ENCODE data around the gene RBM23. TPM values are rescaled to one million over a fixed set of nuclear protein-coding genes. Genes with fewer than 3 reads are reported as not detected.
A peak's percentile ranks its signal among the peaks of the same experiment; 100 is the strongest.

The RBM23 gene
- total RNA-seq, 1 donor from 2014 or later, result 77.3 TPM

DNA sequence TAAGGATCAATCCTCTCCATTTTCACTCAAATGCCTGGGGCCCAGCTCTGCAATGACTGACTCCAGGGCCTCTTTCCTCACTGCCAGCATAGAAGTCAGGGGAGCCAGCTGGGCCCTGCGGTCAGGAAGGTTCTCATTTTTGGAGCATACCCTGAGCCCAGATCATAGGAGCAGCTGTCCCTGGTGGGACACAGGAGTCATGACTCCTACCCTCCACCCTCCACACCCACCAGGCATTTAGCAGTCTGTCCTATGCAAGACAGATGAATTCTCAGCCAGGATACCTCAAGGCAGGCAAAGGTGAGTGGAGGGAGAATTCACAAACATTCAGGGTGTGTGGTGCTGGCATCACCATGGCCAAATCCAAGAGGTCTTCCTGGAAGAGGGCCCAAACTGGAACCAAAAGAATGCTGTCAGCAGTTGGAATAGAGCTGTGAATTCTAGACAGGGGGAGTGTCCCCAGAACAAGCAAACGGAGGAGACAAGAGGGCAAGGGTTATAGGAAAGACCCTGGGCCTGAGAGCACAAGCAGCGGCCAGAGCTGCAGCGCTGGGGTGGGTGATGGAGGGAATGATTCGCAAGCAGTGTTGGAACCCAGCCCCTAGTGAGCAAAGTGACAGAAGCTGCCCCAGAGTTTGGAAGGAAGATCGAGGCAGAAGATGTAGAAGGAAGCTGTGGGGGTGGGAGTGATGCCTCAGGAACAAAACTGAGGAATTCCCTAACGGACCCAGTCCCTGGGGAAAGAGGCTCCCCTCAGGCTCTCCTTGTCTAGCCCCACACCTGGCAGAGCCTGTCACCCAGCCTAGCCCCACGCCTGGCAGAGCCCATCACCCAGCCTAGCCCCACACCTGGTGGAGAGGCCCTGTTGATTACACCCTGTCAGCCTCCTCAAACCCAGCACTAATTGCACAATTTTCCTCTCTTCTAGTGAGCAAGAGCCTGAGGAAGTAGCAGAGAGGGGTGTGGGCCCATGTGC is 40.4 kb downstream of the RBM23 start:
- peaks cover 42% of the 10 kb centered on the region for H3K36me3 Mint-ChIP-seq (ENCODE audit: low read depth)
- peaks cover 7% of the 10 kb centered on the region for H3K27me3 Mint-ChIP-seq (ENCODE audit: low read depth)
- H3K4me3 Mint-ChIP-seq (ENCODE audit: low read depth), result no peak overlapping the region
- DNase-seq (ENCODE audit: low spot score), result no peak
- no peak overlapping the region for H3K27ac Mint-ChIP-seq
- H3K4me1 Mint-ChIP-seq (ENCODE audit: low read depth), result no peaks in the 10 kb centered on the region
- H3K9me3 Mint-ChIP-seq, result no peaks in the 10 kb centered on the region
- intact Hi-C loops (cut with micrococcal nuclease), result no loop called here

DNA sequence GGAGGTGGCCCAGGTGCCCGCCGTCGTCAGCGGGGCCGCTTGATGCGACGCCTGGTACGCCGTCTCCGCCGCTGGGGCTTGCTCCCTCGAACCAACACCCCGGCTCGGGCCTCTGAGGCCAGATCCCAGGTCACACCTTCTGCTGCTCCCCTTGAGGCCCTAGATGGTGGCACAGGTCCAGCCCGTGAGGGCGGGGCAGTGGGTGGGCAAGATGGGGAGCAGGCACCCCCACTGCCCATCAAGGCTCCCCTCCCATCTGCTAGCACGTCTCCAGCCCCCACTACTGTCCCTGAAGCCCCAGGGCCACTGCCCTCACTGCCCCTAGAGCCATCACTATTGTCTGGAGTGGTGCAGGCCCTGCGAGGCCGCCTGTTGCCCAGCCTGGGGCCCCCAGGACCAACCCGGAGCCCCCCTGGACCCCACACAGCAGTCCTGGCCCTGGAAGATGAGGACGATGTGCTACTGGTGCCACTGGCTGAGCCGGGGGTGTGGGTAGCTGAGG is 41.9 kb downstream of the RBM23 start:
- peaks cover 47% of the 10 kb centered on the region for H3K36me3 Mint-ChIP-seq (ENCODE audit: low read depth)

DNA sequence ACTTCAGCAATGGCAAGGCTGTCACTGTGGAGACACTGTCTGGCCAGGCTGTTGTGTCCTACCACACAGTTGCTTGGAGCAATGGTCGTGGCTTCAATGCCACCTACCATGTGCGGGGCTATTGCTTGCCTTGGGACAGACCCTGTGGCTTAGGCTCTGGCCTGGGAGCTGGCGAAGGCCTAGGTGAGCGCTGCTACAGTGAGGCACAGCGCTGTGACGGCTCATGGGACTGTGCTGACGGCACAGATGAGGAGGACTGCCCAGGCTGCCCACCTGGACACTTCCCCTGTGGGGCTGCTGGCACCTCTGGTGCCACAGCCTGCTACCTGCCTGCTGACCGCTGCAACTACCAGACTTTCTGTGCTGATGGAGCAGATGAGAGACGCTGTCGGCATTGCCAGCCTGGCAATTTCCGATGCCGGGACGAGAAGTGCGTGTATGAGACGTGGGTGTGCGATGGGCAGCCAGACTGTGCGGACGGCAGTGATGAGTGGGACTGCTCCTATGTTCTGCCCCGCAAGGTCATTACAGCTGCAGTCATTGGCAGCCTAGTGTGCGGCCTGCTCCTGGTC is 43.1 kb downstream of the RBM23 start:
- no peak overlapping the region for H3K4me3 Mint-ChIP-seq (ENCODE audit: low read depth)
- H3K27ac Mint-ChIP-seq, result no peak overlapping the region
- intact Hi-C loops (cut with micrococcal nuclease), result no loop called here
- H3K36me3 Mint-ChIP-seq (ENCODE audit: low read depth), result peaks cover 47% of the 10 kb centered on the region
- no peak for DNase-seq (ENCODE audit: low spot score)
- H3K4me1 Mint-ChIP-seq (ENCODE audit: low read depth), result peaks cover 13% of the 10 kb centered on the region
- H3K27me3 Mint-ChIP-seq (ENCODE audit: low read depth), result no peaks in the 10 kb centered on the region
- H3K9me3 Mint-ChIP-seq, result no peaks in the 10 kb centered on the region

More for the DNA sequence above, 41.9 kb downstream of the RBM23 start:
- Mint-ChIP-seq H3K4me3 (ENCODE audit: low read depth) (no peak overlapping the region), H3K27me3 (ENCODE audit: low read depth) (peaks cover 4% of the 10 kb centered on the region), H3K4me1 (ENCODE audit: low read depth) (peaks cover 8% of the 10 kb centered on the region), H3K9me3 (no peaks in the 10 kb centered on the region), H3K27ac (no peak overlapping the region)
- intact Hi-C loops (cut with micrococcal nuclease), result no loop called here
- DNase-seq (ENCODE audit: low spot score), result no peak

DNA sequence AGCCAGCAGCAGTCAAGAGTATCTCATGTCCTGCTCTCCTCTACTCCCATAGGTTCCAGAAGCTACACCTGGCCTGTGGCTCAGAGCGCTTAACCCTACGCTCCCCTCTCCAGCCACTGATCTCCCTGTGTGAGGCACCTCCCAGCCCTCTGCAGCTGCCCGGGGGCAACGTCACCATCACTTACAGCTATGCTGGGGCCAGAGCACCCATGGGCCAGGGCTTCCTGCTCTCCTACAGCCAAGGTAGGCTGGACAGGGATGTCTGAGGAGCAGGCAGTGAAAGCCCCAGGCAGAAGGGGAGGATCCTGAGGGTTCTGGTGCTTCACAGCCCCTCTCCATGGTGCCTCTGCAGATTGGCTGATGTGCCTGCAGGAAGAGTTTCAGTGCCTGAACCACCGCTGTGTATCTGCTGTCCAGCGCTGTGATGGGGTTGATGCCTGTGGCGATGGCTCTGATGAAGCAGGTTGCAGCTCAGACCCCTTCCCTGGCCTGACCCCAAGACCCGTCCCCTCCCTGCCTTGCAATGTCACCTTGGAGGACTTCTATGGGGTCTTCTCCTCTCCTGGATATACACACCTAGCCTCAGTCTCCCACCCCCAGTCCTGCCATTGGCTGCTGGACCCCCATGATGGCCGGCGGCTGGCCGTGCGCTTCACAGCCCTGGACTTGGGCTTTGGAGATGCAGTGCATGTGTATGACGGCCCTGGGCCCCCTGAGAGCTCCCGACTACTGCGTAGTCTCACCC is 43.8 kb downstream of the RBM23 start:
- Mint-ChIP-seq H3K4me3 (ENCODE audit: low read depth) (no peak overlapping the region), H3K36me3 (ENCODE audit: low read depth) (peaks cover 47% of the 10 kb centered on the region), H3K4me1 (ENCODE audit: low read depth) (peaks cover 18% of the 10 kb centered on the region), H3K27me3 (ENCODE audit: low read depth) (no peaks in the 10 kb centered on the region), H3K27ac (no peak overlapping the region), H3K9me3 (no peaks in the 10 kb centered on the region)
- DNase-seq (ENCODE audit: low spot score), result no peak
- intact Hi-C loops (cut with micrococcal nuclease), result no loop called here

DNA sequence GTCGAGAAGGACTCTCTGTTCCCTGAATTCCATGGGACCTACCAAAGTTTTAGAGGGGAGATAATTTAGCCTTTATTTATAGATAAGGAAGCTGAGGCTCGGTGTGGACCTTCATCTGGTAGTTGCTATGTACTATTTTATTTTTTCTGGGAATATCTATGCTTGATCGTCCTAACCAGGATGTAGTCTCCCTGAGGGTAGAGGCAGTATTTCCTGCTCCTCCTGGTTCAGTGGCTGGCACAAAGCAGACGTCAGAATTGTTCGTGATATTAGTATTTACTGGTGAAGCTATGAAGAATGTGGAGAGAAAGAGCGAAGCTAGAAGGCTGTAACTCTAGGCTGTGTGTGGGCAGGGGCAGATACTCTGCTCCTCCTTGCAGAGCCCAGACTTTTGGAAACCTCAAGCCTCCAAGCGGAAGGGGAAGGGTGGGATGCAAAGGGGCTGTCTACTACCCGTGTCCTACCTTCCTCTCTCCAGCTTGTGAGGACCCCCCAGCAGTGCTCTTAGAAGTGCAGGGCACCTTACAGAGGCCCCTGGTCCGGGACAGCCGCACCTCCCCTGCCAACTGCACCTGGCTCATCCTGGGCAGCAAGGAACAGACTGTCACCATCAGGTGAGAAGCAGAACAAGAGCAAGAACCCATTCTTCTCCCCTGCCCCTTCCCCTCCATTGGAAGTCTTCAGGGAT is 46.0 kb downstream of the RBM23 start:
- H3K27ac Mint-ChIP-seq, result peak overlapping the region; percentile 80
- no peaks in the 10 kb centered on the region for H3K27me3 Mint-ChIP-seq (ENCODE audit: low read depth)
- intact Hi-C loops (cut with micrococcal nuclease), result loop anchor here (1.0 to 5.0 kb wide), 2 partner anchors 27 to 51 kb away; no protein-coding TSS in a partner anchor
- peaks cover 19% of the 10 kb centered on the region for H3K4me1 Mint-ChIP-seq (ENCODE audit: low read depth)
- H3K4me3 Mint-ChIP-seq (ENCODE audit: low read depth), result peak overlapping the region; percentile 78
- no peak for DNase-seq (ENCODE audit: low spot score)
- peaks cover 35% of the 10 kb centered on the region for H3K36me3 Mint-ChIP-seq (ENCODE audit: low read depth)
- no peaks in the 10 kb centered on the region for H3K9me3 Mint-ChIP-seq

DNA sequence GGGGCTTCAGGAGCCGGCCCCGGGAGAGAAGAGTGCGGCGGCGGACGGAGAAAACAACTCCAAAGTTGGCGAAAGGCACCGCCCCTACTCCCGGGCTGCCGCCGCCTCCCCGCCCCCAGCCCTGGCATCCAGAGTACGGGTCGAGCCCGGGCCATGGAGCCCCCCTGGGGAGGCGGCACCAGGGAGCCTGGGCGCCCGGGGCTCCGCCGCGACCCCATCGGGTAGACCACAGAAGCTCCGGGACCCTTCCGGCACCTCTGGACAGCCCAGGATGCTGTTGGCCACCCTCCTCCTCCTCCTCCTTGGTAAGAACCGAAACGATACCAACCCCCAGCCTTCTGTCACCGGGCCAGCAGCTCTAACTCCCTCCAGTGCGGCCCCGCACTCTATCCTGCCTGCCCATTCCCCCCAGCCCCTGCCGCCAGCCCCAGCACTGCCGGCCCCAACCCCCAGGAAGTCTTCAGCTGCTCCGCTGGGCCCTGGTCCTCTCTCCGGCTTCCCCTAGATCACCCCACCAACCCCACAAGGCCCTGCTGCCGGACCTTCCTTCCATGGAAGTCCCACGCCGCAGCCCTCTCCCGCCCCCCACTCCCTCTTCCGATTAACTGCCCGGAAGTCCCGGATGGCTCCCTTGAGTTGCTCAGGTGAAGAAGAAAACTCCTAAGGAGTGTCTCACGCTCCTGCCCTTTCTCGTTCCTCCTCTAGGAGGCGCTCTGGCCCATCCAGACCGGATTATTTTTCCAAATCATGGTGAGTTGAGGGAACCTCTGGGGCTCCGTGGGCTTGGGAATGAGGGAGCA is 46.7 kb downstream of the RBM23 start:
- Mint-ChIP-seq H3K4me1 (ENCODE audit: low read depth) (peaks cover 19% of the 10 kb centered on the region), H3K9me3 (no peaks in the 10 kb centered on the region), H3K27me3 (ENCODE audit: low read depth) (no peaks in the 10 kb centered on the region), H3K36me3 (ENCODE audit: low read depth) (peaks cover 28% of the 10 kb centered on the region), H3K27ac (peak overlapping the region; percentile 80), H3K4me3 (ENCODE audit: low read depth) (peak overlapping the region; percentile 89)
- peak; percentile 64 for DNase-seq (ENCODE audit: low spot score)
- intact Hi-C loops (cut with micrococcal nuclease), result loop anchor here (1.0 to 5.0 kb wide), 2 partner anchors 28 to 50 kb away; no protein-coding TSS in a partner anchor

DNA sequence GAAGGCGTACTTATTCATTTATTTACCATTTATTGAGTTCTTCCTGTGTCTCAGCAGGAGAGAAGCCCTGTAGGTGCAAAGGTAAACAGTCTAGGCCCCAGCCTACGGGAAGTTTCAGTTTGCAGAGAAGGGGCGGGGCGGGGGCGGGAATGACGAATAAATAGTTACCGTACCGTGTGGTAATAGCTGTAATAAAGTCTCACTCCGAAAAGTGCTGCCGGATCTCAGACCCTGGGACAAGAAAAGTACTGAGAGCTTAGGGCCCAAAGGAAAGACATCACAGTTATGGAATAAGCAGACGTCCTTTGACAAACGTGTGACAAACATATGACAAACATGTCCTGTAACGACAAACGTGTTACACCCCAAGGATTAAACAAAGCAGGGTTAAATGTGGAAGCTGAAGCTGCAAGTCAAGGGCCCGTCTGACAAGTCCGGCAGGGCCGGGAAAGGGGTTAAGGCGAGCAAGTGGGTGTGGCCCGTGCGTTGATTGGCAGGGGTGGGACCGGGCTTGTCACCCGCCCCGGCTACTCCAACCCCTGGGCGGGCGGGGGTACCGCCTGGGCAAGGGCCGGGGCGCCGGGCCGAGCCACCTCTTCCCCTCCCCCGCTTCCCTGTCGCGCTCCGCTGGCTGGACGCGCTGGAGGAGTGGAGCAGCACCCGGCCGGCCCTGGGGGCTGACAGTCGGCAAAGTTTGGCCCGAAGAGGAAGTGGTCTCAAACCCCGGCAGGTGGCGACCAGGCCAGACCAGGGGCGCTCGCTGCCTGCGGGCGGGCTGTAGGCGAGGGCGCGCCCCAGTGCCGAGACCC is 47.5 kb downstream of the RBM23 start, which contains the start of gene LRP10:
Gene LRP10, plus strand, starts transcription at position 517 of the 809 bp plus-strand sequence. CDS start 564 bp downstream, outside the sequence.
- peaks cover 19% of the 10 kb centered on the region for H3K4me1 Mint-ChIP-seq (ENCODE audit: low read depth)
- H3K27me3 Mint-ChIP-seq (ENCODE audit: low read depth), result no peaks in the 10 kb centered on the region
- peaks cover 27% of the 10 kb centered on the region for H3K36me3 Mint-ChIP-seq (ENCODE audit: low read depth)
- intact Hi-C loops (cut with micrococcal nuclease), result loop anchor here (1.0 to 5.0 kb wide), 7 partner anchors 16 to 315 kb away; partner anchors contain the start of genes DAD1 and RBM23
- peak; percentile 79 for DNase-seq (ENCODE audit: low spot score)
- H3K9me3 Mint-ChIP-seq, result no peaks in the 10 kb centered on the region
- peak within 1 kb of the TSS; percentile 89 for H3K4me3 Mint-ChIP-seq (ENCODE audit: low read depth)
- H3K27ac Mint-ChIP-seq, result peak within 1 kb of the TSS; percentile 97

DNA sequence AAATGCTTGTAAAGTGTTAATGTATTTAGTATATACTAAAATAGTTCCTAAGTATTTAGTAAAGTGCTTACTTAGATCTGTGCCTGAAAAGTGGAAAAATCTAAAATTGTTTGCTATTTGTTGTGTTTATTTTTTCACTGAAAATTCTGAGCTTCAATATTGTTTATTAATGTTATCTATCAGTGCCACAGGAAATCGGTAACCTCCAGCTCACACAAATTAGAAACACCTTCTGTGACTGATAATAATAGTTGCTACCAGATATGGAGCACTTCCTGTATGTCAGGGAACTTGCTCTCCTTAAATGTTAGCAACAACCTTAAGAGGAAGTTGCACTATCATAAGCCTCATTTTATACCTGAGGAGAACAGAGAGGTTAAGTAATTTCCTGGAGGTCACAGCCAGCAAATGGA is 48.1 kb downstream of the RBM23 start:
- peaks cover 19% of the 10 kb centered on the region for H3K4me1 Mint-ChIP-seq (ENCODE audit: low read depth)
- DNase-seq (ENCODE audit: low spot score), result no peak
- peaks cover 22% of the 10 kb centered on the region for H3K36me3 Mint-ChIP-seq (ENCODE audit: low read depth)
- no peaks in the 10 kb centered on the region for H3K9me3 Mint-ChIP-seq
- intact Hi-C loops (cut with micrococcal nuclease), result loop anchor here (1.0 to 5.0 kb wide), 6 partner anchors 16 to 314 kb away; partner anchors contain the start of genes DAD1 and RBM23
- H3K27me3 Mint-ChIP-seq (ENCODE audit: low read depth), result peaks cover 1% of the 10 kb centered on the region
- peak overlapping the region; percentile 89 for H3K4me3 Mint-ChIP-seq (ENCODE audit: low read depth)
- peak overlapping the region; percentile 97 for H3K27ac Mint-ChIP-seq

DNA sequence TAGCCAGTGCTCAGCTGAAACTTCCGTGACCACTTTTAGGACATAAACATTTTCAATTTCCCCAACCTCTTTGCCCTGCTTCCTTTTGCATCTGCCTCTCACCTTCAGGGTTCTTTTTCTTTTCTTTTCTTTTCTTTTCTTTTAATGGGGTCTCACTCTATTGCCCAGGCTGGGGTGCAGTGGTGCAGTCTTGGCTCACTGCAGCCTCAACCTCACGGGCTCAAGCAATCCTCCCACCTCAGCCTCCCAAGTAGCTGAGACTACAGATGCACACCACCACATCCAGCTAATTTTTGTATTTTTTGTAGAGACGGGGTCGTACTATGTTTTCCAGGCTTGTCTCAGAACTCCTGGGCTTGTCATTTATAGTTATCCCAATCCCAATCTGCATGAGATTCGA is 52.1 kb downstream of the RBM23 start:
- Mint-ChIP-seq H3K4me3 (ENCODE audit: low read depth) (no peak overlapping the region), H3K4me1 (ENCODE audit: low read depth) (peaks cover 11% of the 10 kb centered on the region), H3K9me3 (peaks cover 2% of the 10 kb centered on the region), H3K36me3 (ENCODE audit: low read depth) (no peaks in the 10 kb centered on the region), H3K27me3 (ENCODE audit: low read depth) (peaks cover 7% of the 10 kb centered on the region), H3K27ac (no peak overlapping the region)
- no peak for DNase-seq (ENCODE audit: low spot score)
- intact Hi-C loops (cut with micrococcal nuclease), result no loop called here

DNA sequence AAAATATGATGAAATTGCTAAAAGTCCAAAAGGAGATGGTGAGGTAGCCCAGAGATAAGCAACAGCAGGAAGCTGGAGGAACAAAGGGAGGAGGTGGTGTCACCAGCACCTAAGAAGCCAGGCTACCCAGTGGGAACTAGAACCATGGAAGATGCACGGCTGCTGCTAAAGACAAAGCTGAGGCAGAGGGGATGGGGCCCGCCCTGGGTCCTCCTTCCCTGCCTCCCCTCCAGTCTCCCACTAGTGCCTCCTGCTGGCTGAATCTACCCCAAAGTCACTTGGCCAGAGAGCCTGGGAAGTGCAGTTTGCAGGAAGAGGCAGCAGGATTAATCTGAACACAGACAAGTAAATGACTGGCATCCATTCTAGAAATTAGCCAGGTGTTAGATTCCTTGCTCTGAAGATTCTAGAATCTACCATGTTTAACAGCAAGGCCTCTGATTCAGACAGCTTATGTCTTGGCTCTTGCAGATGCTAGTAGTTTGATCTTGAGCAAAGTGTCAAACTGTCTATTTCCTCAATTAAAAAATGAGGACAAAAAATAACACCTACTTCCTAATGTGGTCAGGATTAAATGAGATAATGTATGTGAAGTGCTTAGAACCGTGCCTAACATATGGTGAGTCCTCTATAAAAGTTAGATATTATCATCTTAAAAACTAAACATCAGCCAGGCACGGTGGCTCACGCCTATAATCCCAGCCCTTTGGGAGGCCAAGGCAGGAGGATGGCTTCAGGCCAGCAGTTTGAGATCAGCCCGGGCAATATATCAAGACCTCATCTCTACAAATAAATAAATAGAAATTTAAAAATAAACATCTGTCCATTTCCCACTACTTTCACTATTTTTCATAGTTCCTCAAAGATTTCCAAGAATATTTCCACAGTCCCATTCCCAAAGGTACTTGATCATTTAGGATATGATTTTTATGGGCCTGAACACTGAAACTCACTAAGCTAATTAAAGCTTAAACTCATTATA is 53.2 kb downstream of the RBM23 start:
- peaks cover 5% of the 10 kb centered on the region for H3K4me1 Mint-ChIP-seq (ENCODE audit: low read depth)
- peaks cover 13% of the 10 kb centered on the region for H3K27me3 Mint-ChIP-seq (ENCODE audit: low read depth)
- intact Hi-C loops (cut with micrococcal nuclease), result no loop called here
- no peak overlapping the region for H3K27ac Mint-ChIP-seq
- no peak for DNase-seq (ENCODE audit: low spot score)
- H3K9me3 Mint-ChIP-seq, result peaks cover 8% of the 10 kb centered on the region
- H3K36me3 Mint-ChIP-seq (ENCODE audit: low read depth), result no peaks in the 10 kb centered on the region
- H3K4me3 Mint-ChIP-seq (ENCODE audit: low read depth), result no peak overlapping the region

All from activated T-helper 2 cell treated with anti-CD3 and anti-CD28 coated beads, Interferon-gamma antibody, Interleukin-2, Interleukin-4, amounts not matched to agents 10 μg/mL and 5 μg/mL and 100 μg/mL, durations not matched to agents 14 hours and 24 hours and 36 hours (primary cell).